GM18870 (cell line): ENCODE data around the gene SLC31A1.
A peak's percentile ranks its signal among the peaks of the same experiment; 100 is the strongest.
"Not testable (repeated sequence)": the region's sequence is repeated elsewhere in the genome, so short reads cannot be mapped to it uniquely, and the experiment has no call there.

Source experiments
- ATAC-seq: cut with Tn5 transposase; IDR thresholded peaks from one replicate; pipeline ENCODE4 v1.9.1; 2021; ENCODE audit warnings: moderate library complexity; ENCODE audit not compliant: unreplicated experiment

The SLC31A1 gene

GRCh38 chr9:113219969-113220368, 1.4 kb upstream of the SLC31A1 start:
- peak; percentile 69 for ATAC-seq

DNA sequence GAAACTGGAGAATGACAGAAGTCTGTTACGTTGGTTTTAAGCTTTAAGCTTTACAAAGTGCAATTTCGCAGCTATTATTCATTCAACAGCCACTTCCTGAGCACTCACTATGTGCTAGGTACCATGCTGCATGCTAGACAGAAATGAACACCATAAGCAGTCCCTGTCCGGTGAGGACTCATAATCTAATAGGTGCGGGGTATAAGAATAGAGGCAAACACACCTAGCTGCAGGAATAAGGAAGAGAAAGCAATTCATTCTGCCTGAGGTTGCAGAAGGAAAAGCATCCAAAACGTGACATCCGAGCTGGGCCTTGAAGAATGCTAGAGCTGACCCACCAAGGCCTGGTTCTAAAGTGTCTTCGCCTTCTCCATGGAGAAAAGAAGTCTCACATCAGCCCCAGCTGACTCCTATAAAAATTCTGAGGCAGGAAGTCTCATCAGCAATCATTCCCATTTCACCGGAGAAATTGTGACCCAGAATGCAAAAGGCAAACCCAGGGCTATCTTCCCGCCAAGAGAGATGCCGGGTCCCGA, 809 bp upstream of the SLC31A1 start:
- ATAC-seq = no peak

- ATAC-seq = no peak
Measured at GRCh38 chr9:113221800-113222481, 597 bp downstream of the SLC31A1 start.

DNA sequence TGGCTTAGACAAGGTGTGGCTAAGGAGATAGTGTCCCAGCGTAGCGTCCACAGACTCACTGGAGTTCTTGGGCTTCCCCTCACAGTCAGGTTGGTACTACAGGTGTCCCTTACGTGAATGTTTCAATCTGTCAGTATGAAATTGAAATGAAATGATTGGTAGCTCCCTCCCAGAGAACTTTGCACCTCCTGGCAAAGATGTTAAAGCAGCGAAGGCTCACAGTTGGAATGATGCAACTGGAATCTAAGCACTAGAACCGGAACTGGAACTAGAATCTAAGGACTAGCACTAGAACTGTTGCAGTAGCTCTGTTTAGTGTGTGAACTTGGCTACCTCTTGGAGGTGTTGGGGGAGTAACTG, 1.1 kb downstream of the SLC31A1 start:
- ATAC-seq = no peak

DNA sequence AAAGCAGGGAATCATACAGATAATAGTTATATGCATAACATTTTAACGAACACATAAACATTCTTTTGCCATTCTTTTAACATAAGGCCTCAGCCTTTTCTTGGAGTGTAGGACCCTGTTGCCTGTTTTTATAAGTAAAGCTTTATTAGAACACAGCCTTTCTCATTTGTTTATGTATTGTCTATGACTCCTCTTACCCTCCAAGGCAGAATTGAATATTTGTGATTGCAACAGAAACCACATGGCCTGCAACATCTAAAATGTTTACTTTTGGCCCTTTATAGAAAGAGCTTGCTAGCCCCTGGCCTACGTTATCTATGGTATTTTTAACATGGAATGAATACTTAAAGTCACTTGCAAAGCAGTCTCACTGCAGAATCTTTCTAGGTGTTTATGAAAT, 2.6 kb downstream of the SLC31A1 start:
- ATAC-seq = no peak

GRCh38 chr9:113227436-113227835, 6.1 kb downstream of the SLC31A1 start:
- no peak for ATAC-seq

GRCh38 chr9:113228130-113228665, 6.9 kb downstream of the SLC31A1 start:
- ATAC-seq = no peak

DNA sequence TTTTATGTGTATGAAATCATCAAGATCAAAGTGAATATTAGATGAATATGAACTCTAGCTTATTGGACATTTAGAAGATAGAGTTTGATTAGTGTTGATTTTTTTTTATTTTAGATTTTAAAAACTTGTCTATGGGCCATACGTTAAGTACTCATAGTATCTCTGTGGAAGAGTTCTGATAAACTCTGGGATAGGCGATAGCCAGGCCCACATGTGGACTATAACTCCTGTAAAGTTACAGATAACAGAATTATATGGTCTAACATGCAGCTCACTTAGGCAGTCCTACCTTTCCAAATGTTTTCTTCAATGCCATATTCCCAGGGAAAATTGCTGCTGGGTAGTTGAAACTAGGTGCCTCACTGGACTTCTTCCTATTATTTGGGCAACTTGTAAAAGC, 10.4 kb downstream of the SLC31A1 start:
- no peak for ATAC-seq

GRCh38 chr9:113235701-113236255, 14.4 kb downstream of the SLC31A1 start:
- not testable (repeated sequence) for ATAC-seq

GRCh38 chr9:113237026-113237425, 15.7 kb downstream of the SLC31A1 start:
- no peak for ATAC-seq

DNA sequence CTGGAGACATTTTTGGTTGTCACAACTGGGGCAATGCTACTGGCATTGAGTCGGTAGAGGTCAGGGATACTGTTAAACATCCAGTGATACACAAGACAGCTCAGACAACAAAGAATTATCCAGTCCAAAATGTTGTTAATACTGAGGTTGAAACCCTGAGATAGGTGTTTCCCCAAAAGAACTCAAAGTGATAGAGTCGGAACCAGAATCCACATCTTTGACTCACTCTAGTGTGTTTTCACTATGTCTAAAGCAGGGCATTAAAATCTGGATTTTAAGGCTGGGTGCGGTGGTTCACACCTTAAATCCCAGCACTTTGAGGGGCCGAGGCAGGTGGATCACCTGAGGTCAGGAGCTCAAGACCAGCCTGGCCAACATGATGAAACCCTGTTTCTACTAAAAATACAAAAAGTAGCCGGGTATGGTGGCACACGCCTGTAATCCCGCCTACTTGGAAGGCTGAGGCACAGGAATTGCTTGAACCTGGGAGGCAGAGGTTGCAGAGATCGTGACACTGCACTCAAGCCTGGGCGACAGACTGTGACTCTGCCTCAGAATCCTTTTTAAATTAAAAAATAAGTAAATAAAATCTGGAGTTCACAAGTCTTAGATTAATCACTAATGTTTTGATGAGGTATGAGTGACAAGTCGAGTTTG, 17.0 kb downstream of the SLC31A1 start:
- no peak for ATAC-seq

DNA sequence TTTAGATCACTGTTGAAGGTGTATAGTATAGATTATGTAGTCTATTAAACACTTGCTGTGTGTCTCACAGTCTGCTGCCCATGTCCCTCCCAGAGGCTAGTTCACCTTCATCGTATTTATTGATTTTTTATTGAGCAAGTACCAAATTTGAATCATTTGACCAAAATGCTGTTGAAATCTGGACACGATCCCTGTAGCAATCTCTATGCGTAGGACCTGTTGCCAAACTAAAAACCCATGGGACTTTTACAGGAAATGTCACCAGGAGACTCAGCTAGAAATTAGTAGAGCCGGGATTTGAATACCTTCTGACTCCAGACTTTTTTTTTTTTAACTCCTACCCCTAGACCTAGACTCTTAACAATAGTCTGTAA, 17.5 kb downstream of the SLC31A1 start:
- no peak for ATAC-seq

GRCh38 chr9:113241161-113241560, 19.8 kb downstream of the SLC31A1 start:
- no peak for ATAC-seq

DNA sequence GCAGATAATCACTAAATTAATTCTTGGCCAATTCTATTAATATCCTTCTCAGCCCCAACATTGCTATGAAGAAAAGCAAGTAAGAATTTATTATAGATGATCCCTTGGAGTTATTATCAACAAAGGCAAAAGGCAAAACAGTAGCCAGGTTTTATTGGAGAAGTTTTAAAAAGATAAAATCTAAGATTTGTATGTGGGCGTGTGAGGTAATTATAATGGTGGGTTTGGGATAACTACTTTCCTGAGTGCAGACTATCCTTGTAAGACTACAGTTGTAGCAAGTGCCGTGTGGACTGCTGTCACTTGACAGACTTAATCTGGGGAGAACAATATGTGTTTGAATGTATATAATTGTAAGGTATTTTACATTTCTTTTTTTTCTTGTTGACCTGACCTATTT, 23.2 kb downstream of the SLC31A1 start:
- ATAC-seq = no peak

DNA sequence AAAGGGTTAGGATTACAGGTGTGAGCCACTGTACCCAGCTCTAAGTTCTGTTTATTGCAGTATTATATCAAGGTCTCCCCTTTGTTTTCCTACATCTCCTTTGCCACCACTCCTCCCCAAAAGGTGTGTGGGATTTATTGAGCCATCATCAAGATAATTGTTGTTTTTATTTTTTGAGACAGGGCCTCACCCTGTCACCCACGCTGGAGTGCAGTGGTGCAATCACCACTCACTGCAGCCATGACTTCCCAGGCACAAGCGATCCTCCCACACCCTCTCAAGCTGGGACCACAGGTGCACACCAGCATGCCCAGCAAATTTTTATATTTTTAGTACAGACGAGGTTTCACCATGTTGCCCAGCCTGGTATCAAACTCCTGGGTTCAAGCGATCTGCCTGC, 24.6 kb downstream of the SLC31A1 start:
- no peak for ATAC-seq

- no peak for ATAC-seq
Measured at GRCh38 chr9:113246928-113247327, 25.6 kb downstream of the SLC31A1 start.

- no peak for ATAC-seq
Measured at GRCh38 chr9:113247640-113248039, 26.3 kb downstream of the SLC31A1 start.

DNA sequence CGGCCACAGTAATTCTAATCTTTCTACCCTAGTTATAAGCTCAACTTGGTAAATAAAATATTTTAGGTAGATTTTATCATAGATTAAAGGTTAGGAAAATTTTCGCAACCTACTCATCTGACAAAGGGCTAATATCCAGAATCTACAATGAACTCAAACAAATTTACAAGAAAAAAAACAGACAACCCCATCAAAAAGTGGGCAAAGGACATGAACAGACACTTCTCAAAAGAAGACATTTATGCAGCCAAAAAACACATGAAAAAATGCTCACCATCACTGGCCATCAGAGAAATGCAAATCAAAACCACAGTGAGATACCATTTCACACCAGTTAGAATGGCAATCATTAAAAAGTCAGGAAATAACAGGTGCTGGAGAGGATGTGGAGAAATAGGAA, 28.3 kb downstream of the SLC31A1 start:
- not testable (repeated sequence) for ATAC-seq

DNA sequence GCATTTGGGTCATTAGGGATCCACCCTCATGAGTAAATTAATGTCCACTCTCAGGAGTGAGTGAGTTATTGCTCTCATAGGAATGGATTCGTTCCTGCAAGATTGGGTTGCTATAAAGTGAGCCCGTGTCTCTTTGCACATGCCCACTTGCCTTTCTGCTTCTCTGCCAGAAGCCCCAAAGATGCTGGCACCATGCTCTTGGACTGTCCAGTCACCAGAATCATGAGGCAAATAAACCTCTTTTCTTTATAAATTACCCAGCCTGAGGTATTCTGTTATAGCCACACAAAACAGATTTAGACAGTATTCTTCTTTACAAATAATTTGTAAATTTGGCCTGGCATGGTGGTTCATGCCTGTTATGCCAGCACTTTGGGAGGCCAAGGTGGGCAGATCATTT, 29.5 kb downstream of the SLC31A1 start:
- no peak for ATAC-seq

GRCh38 chr9:113254991-113255390, 33.6 kb downstream of the SLC31A1 start:
- no peak for ATAC-seq

DNA sequence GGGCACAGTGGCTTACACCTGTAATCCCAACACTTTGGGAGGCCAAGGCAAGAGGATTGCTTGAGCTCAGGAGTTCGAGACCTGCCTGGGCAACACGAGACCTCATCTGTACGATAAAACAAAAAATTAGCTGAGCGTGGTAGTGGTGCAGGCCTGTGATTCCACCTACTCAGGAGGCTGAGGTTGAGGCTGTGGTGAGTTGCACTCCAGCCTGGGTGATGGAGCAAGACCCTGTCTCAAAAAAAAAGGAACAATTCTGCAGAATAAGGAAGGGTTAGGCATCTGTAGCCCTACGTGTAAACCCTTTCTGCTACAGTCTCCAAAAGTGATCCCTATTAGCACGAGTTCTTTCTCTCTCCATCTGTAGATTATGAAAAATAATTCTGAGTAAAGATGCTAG, 34.1 kb downstream of the SLC31A1 start:
- no peak for ATAC-seq

GRCh38 chr9:113257863-113258262, 36.5 kb downstream of the SLC31A1 start:
- ATAC-seq = no peak
